Measurements from ENCODE around the gene RAPGEF1. TPM values are rescaled to one million over a fixed set of nuclear protein-coding genes. Genes with fewer than 3 reads are reported as not detected.

Gene RAPGEF1
- total RNA-seq, 1 donor from 2014 or later = 57.9 TPM

- peaks cover 53% of the 10 kb centered on the region for H3K4me1 ChIP-seq
- H3K27ac ChIP-seq = peak overlapping the region; percentile 2
- intact Hi-C loops (cut with DNase I) = no loop called here
- H3K36me3 ChIP-seq = no peaks in the 10 kb centered on the region
- no peaks in the 10 kb centered on the region for H3K9me3 ChIP-seq
- TF ChIP-seq POLR2A (IDR thresholded peaks at IDR 0.05) (no peak), POLR2AphosphoS5 (IDR thresholded peaks at IDR 0.05; ENCODE audit: insufficient read depth in 1 of 2, low read depth in 1 of 2) (no peak)
- H3K27me3 ChIP-seq = no peaks in the 10 kb centered on the region
- no peak overlapping the region for H3K4me3 ChIP-seq
- no peak for DNase-seq (ENCODE audit: extremely low spot score in 2 of 2)
Observed at GRCh38 chr9:131719262-131719908, 20.5 kb downstream of the RAPGEF1 start.

DNA sequence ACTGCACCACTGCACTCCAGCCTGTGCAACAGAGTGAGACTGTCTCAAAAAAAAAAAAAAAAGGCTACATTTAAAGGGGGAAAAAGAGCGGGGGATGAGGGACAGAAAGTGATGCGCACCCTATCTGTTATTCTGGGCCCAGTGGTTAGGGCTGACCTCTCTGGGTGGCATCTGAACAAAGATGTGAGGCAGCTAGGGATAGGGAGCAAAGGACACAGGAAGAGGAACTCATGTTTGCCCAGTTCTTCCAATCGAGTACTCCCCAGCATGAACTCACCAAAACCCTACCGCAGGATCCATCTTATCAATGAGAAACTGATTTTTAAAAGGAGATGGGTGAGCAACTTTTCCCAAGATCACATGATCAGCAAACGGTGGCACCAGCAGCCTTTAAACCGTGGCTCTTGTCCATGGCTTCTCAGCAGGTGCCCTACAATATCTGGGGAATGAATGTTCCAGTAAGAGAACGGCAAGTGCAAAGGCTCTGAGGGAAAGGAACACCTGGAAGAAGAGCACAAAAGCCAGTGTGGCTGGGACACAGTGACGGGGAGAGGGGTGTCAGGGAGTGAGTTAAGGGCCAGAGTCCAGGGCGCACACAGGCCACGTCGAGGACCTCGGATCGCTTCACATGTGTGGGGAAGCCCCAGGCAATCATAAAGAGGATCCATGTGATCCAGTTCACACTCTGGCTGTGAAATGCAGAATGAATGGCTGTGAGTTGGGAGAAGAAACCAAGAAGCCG is 22.0 kb downstream of the RAPGEF1 start:
- peak overlapping the region; percentile 2 for H3K27ac ChIP-seq
- intact Hi-C loops (cut with DNase I) = no loop called here
- H3K36me3 ChIP-seq = no peaks in the 10 kb centered on the region
- peaks cover 66% of the 10 kb centered on the region for H3K4me1 ChIP-seq
- H3K4me3 ChIP-seq = no peak overlapping the region
- DNase-seq (ENCODE audit: extremely low spot score in 2 of 2) = no peak
- no peak for TF ChIP-seq POLR2AphosphoS5 (IDR thresholded peaks at IDR 0.05; ENCODE audit: insufficient read depth in 1 of 2, low read depth in 1 of 2)
- TF ChIP-seq CTCF (IDR thresholded peaks at IDR 0.05) = no peak
- no peak for TF ChIP-seq POLR2A (IDR thresholded peaks at IDR 0.05)
- H3K9me3 ChIP-seq = no peaks in the 10 kb centered on the region
- no peaks in the 10 kb centered on the region for H3K27me3 ChIP-seq

DNA sequence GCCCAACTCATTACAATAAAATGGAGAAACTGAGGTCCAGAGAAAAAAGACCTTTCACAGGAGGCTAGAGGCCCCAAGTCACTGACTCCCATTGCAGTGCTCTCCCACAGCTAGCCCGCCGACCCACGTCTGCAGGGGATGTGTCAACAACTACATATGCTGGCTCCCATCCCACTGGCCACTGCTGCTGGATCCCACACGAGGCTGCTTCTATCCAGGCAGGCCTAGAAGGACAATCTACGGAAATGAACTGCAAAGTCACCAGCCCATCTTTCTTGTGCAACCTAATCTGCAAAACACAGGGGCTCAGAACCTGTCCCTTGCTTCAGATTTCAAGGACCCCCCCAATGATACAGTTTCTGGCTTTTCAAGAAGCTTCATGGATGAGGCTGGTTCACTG is 24.0 kb downstream of the RAPGEF1 start:
- intact Hi-C loops (cut with DNase I) = no loop called here
- Histone ChIP-seq H3K4me3 (no peak overlapping the region), H3K4me1 (peaks cover 69% of the 10 kb centered on the region), H3K27ac (peak overlapping the region; percentile 88), H3K27me3 (no peaks in the 10 kb centered on the region), H3K9me3 (no peaks in the 10 kb centered on the region), H3K36me3 (no peaks in the 10 kb centered on the region)
- no peak for DNase-seq (ENCODE audit: extremely low spot score in 2 of 2)
- TF ChIP-seq POLR2A (IDR thresholded peaks at IDR 0.05) = no peak
- no peak for TF ChIP-seq CTCF (IDR thresholded peaks at IDR 0.05)
- TF ChIP-seq POLR2AphosphoS5 (IDR thresholded peaks at IDR 0.05; ENCODE audit: insufficient read depth in 1 of 2, low read depth in 1 of 2) = no peak

- no peak for DNase-seq (ENCODE audit: extremely low spot score in 2 of 2)
- Histone ChIP-seq H3K4me3 (no peak overlapping the region), H3K36me3 (no peaks in the 10 kb centered on the region), H3K27me3 (no peaks in the 10 kb centered on the region), H3K9me3 (no peaks in the 10 kb centered on the region), H3K27ac (peak overlapping the region; percentile 88), H3K4me1 (peaks cover 80% of the 10 kb centered on the region)
- intact Hi-C loops (cut with DNase I) = no loop called here
- TF ChIP-seq POLR2A (IDR thresholded peaks at IDR 0.05) (no peak), CTCF (IDR thresholded peaks at IDR 0.05) (no peak), POLR2AphosphoS5 (IDR thresholded peaks at IDR 0.05; ENCODE audit: insufficient read depth in 1 of 2, low read depth in 1 of 2) (no peak)
Observed at GRCh38 chr9:131714821-131715220, 25.1 kb downstream of the RAPGEF1 start.

DNA sequence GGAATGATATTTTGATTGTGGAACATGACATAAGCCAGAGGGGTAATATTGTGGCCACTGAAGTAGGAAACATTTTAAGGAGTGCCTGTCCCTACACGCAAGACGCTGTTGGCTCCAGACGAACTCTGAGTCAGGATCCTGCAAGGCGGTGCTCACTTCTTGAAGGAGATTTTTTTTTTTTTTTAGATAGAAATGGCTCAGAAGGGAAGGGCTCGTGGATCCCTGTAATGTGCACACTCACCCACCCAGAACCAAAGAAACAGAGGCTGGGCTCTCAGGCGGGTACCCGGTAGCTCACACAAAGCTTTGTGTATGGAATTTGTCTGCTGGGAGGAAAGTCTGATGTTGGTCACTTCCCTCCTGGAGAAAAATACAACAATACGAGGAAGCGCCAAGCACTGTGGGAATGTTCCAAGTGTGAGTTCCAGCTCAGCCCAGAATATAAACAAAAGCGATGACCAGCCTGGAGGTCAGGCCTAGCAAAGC is 25.7 kb downstream of the RAPGEF1 start:
- TF ChIP-seq POLR2AphosphoS5 (IDR thresholded peaks at IDR 0.05; ENCODE audit: insufficient read depth in 1 of 2, low read depth in 1 of 2) = peak; percentile 32 to 96
- no peak for TF ChIP-seq POLR2A (IDR thresholded peaks at IDR 0.05)
- TF ChIP-seq CTCF (IDR thresholded peaks at IDR 0.05) = no peak
- Histone ChIP-seq H3K4me1 (peaks cover 81% of the 10 kb centered on the region), H3K27me3 (no peaks in the 10 kb centered on the region), H3K27ac (peak overlapping the region; percentile 88), H3K4me3 (no peak overlapping the region), H3K36me3 (no peaks in the 10 kb centered on the region), H3K9me3 (no peaks in the 10 kb centered on the region)
- intact Hi-C loops (cut with DNase I) = no loop called here
- DNase-seq (ENCODE audit: extremely low spot score in 2 of 2) = no peak

Data from vagina (tissue), 2 donors.